ENCODE results near the gene IGFN1.

Gene IGFN1

GRCh38 chr1:201164645-201165044, 26.0 kb upstream of the IGFN1 start:
- no peak for DNase-seq

GRCh38 chr1:201167041-201167991, 23.3 kb upstream of the IGFN1 start:
- no peak for DNase-seq

DNA sequence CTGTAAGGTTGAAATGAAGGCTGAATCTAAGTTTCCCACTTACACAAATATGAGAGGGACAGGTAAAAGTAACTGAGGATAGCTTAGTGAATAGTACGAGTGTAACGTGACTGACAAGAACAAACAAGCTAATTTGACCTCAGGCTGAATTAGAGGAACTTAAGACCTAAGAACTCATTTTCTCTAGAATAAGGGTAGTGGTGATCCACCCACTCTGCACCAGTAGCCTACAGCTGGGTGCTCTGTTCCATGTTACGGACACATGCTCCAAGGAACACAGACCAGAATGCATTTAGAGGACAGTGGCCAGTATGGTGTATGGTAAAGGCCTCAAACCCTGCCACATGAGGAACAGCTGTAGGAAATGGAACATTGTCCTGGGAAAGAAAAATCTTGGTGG, 21.4 kb upstream of the IGFN1 start:
- no peak for DNase-seq

DNA sequence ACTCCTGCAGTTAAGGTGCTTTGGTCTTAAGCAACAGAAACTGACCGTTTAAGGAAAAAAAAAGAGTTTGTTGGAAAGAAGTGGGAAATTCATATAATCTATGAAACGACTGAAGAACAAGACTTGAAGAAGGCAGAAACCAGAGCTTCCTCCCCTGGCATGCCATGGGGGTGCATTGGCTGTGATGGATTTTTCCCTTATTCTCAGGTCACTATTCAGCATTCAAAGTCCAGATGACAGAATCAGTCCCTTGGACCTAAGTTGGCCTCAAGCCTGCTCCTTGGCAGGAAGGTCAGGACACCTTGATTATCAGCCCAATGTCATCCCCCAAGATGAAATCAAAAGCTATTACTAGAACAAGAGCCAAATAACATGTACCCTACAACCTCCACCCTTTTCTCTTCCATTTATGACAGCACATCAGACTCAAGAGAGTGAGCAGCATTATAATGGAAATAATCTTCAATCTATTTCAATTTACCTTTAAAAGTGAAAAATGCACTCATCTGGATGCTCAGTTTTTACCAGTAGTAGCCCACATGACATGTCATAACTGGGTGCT, 20.6 kb upstream of the IGFN1 start:
- no peak for DNase-seq

DNA sequence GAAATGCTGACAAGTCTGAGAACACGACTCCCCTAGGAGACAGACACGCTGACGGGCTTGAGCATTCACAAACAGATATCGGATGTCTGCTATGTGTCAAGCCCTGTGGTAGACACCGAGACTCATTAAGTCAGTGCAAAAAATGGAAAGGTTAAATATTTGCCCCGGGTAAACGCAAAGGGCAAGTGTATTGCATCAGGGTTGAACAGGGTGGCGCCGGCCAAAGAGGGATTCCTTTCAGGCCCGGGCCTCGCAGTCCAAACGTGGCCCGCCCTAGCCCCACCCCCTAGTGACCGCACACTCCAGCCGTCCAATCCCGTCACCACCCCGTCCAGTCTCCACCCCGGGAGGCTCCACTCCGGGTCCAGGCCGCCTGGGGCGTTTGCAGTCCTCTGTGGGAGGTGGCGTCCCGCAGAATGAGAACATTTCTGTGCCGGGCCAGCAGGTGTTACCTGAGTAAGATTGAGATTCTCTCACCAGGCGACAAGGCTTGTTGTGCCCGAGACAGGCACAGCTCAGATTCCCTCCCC, 20.0 kb upstream of the IGFN1 start:
- DNase-seq: peak; percentile 96

DNA sequence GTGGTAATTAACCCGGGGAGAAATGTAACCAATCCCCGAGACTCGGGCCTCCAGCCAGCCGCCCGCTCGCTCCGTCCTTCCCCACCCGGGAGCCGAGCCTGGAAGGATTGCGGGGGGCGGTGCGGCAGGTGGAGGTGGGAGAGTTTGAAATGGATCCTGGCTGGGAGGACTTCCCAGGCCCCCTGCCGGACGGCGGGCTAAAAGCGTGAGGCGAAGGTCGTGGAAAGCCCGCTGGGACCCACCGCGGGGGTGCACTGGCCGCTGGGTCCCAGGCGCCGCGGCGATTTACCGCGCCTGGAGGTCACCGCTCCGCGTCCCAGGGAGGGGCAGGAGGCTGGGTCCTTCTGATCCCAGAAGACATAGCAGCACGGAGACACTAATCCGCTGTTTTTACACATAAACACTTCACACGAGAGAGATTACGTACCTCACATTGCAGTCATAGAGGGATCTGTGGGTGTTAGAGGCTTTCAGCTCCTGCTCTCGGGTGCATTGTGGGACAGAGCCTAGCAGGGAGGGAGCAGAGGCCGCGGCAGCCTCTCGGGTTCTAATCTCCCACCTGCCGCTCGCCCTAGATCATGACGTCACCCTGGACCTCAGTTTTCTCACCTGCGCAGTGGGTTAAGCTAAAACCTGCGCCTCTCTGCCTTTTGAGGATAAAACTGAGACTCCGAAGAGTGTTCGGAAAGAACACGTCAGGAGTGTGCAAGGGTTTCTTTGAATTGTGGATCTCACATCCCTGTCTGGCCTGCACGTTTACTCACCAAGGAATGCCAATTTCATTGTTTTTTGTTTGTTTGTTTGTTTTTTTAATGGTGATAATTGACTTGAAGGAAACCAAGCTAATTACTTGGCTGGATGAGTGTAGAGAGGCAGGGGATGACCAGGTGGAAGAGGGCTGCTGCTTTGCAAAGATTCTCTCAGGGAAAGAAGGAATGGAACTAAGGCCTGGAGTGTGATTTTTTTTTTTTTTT, 19.3 kb upstream of the IGFN1 start:
- DNase-seq: peak; percentile 30

- DNase-seq: peak; percentile 40
These were observed 18.3 kb upstream of the IGFN1 start for GRCh38 chr1:201172326-201172725.

GRCh38 chr1:201172999-201173610, 17.5 kb upstream of the IGFN1 start:
- no peak for DNase-seq

- no peak for DNase-seq
These were observed 16.9 kb upstream of the IGFN1 start for GRCh38 chr1:201173736-201174135.

DNA sequence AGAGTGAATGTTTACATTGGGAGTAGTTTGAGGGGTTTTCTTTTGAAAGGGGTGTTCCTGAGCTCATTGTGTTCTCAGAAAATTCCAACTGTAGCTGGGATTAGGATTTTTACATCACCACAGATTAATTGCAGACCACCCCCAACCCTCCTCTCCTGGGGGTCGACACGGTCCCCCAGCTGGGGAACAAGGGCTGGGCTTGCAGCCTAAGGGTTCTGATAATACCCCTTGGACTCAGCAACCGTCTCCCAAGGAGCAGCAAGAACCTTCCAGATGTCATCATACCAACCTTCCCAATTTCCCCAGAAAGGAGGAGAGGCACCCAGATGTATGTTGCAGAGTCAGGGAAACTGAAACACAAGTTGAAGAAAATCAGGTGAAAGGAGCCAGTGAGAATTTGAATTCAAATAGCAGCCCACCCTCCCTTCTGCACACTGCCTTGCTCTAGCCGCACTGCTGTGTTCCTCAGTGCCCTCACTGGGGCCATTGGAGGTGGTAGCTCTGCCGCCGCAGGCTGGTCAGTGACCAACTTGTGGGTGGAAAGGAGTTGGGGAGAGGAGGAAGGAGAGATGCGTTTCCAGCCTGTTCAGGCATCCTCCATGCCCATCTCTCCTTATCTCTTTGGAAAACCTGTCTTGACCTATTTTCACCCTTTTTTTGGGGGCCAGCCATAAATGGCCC, 14.7 kb upstream of the IGFN1 start:
- DNase-seq: no peak

- no peak for DNase-seq
These were observed 13.7 kb upstream of the IGFN1 start for GRCh38 chr1:201176940-201177339.

DNA sequence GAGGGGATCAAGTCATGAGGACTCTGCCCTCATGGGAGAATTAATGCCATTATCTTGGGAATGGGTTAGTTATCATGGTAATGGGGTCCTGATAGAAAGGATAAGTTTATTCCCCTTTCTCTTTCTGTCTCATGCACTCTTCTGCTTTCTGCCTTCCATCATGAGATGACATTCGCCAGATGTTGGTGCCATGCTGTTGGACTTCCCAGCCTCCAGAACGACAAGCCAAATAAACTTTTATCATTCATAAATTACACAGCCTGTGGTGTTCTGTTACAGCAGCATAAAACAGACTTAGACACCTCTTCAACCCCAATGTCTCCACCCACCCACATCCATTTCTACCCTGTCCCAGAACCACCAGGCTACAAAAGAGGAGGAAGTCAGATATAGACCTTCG, 11.9 kb upstream of the IGFN1 start:
- DNase-seq: no peak

DNA sequence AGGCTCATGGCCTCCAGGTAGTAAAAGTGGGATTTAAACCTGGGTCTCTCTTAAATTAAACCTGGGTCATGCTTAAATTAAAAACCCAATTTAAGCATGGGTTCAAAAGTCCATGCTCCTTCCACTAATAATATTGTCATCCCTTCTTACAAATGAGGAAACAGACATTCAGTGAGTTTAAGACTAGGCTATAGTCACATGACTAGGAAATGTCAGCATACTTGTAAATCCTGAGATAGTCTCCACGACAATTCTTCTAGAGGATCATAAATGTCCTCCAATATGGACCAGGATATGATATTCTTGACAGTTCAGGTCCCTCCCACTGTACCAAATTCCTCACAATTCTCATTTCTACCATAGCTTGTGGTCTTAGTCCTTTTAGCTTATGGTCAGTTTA, 10.5 kb upstream of the IGFN1 start:
- DNase-seq: no peak

DNA sequence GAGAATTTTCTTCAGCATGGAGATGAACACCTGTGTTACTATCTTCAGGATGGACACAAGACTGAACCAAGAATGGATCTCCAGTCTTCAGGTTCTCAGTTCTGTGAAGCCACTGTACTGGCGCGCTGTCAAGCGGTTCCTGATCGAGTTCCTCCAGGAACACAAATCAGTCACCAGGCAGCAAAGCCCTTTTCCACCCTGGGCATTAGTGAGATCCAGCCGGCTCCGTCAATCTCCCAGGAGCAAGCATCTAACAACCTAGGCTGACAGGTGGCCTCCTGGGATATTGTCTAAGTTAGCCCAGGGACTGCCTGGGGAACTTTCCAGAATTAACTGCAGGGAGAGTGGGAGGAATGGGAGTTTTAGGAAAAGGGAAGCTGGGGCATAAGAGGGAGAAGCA, 9.7 kb upstream of the IGFN1 start:
- DNase-seq: peak; percentile 31

GRCh38 chr1:201181323-201181722, 9.3 kb upstream of the IGFN1 start:
- no peak for DNase-seq

DNA sequence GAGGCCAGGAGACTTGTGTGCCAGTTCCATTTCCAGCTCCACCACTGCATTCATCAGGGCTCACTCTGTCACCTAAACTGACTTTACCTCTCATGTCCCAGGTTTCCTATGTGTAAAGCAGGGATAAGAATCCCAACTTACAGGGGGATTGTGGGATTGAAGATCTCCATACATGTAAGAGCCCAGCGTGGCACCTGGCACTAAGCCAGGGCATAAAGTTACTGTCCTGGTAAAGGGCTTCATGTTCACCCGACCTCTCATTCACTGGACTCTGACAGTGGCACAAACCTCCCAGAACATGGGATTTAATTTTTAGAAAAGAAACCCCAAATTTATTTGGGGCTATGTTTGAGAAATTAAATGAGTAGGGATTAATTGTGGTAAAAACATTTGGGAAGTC, 8.9 kb upstream of the IGFN1 start:
- DNase-seq: no peak

DNA sequence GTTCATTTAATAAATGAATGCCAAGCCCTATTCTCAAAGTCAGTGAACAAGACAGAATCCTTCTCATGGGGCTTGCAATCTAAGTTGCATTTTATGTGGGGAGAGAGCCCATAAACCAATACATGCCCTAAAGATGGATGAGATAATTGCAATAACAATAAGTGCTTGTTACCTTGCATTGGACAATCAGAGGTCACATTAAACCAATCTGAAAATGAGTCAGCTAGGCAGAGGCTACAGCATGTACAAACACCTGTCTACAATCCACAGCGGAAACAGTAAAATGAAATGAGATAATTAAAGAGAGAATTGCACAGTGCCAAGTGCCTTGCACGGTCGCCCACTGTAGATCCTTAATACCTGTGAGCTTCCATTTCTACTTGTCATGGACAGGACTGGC, 7.4 kb upstream of the IGFN1 start:
- no peak for DNase-seq

GRCh38 chr1:201183753-201184152, 6.9 kb upstream of the IGFN1 start:
- peak; percentile 29 for DNase-seq

DNA sequence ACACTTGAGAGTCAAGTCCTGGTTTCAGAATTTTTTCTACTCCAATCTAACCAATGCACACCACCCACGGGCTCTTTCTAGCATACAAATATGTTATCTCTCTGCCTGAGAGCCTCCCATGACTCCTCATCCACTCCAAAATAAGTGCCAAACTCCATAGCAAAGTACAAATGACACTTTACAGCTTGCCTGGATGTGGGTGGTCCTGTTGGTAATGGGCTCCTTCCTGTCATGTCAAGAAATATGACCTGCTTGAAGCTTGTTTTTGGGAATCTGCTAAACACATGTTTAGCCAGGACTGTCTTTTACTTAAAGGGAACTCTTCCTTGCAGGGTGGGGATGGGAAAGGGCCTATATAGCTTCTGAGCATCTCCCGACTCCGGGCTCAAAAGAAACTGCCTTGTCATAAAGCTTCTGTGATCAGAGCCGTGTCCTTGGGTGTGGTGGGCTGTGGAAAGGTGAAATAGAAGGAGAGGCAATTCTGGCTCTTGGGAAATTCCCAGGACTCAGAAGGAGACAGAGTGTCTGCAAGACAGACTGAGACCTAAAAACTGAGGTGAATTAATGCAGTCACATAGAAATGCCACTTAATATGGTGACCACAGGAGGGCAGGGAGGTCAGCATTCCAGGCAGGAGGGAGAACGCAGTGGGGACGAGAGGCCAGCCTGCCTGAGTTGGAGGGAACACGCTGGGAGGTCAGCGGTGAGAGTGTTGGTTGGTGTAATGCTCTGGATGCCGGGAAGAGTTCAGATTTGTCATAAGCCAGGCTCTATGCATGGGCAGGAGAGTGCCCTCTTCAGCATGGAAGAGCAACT, 6.1 kb upstream of the IGFN1 start:
- DNase-seq: peak; percentile 46

- no peak for DNase-seq
These were observed 5.5 kb upstream of the IGFN1 start for GRCh38 chr1:201185123-201185453.

- no peak for DNase-seq
These were observed 5.0 kb upstream of the IGFN1 start for GRCh38 chr1:201185527-201186128.
